Liver (tissue), 9 donors: ENCODE data around the gene RECQL5. TPM values are rescaled to one million over a fixed set of nuclear protein-coding genes. Genes with fewer than 3 reads are reported as not detected.

Experiments used
- DNase-seq: peaks from one replicate; pipeline ENCODE4 v3.0.0-alpha.2; 2017; ENCODE audit warnings: low spot score
- H3K27ac ChIP-seq, 2 donors: one replicate each; pipeline ENCODE4 v1.7.0; 2013; ENCODE audit warnings: inconsistent platforms in 2 of 2, low read length in 2 of 2, control low read depth in 1 of 2, low read depth in 1 of 2, mild to moderate bottlenecking in 1 of 2
- H3K27me3 ChIP-seq, 4 donors: one replicate each; pipeline versions ENCODE4 v1.6.1 to v1.7.0; 2013; ENCODE audit warnings: low read length in 3 of 4, inconsistent platforms in 1 of 4, mild to moderate bottlenecking in 1 of 4, moderate library complexity in 1 of 4; ENCODE audit not compliant: control insufficient read depth in 4 of 4, insufficient read depth in 4 of 4
- H3K36me3 ChIP-seq, 4 donors: one replicate each; pipeline versions ENCODE4 v1.6.1 to v1.7.0; 2013; ENCODE audit warnings: low read length in 3 of 4, mild to moderate bottlenecking in 3 of 4, low read depth in 1 of 4, moderate library complexity in 1 of 4; ENCODE audit not compliant: control insufficient read depth in 4 of 4, insufficient read depth in 3 of 4
- H3K4me1 ChIP-seq, 4 donors: one replicate each; pipeline versions ENCODE4 v1.6.1 to v1.7.0; 2013; ENCODE audit warnings: low read length in 3 of 4, mild to moderate bottlenecking in 3 of 4, moderate library complexity in 1 of 4; ENCODE audit not compliant: control insufficient read depth in 4 of 4, insufficient read depth in 4 of 4
- H3K4me3 ChIP-seq, 3 donors: one replicate each; pipeline versions ENCODE4 v1.6.1 to v1.7.0; 2013; ENCODE audit warnings: low read length in 3 of 3, control low read depth in 1 of 3, low read depth in 1 of 3, mild to moderate bottlenecking in 1 of 3
- H3K9ac ChIP-seq, 2 donors: one replicate each; pipeline ENCODE4 v1.7.0; 2013; ENCODE audit warnings: low read length in 2 of 2, mild to moderate bottlenecking in 2 of 2, moderate library complexity in 2 of 2, control low read depth in 1 of 2, low read depth in 1 of 2
- H3K9me3 ChIP-seq, 4 donors: one replicate each; pipeline versions ENCODE4 v1.6.1 to v1.7.0; 2013; ENCODE audit warnings: low read length in 3 of 4; ENCODE audit not compliant: control insufficient read depth in 4 of 4
- CTCF ChIP-seq: fragments of 150-350 bp; IDR thresholded peaks from 2 replicates; pipeline ENCODE4 v1.5.1; 2017; ENCODE audit warnings: improper control_type of control experiment, low read depth, low read length; ENCODE audit not compliant: missing input control
- EGR1 ChIP-seq, 2 donors: IDR thresholded peaks; 2 replicates each; pipeline ENCODE4 v1.6.1; 2016 to 2018; ENCODE audit warnings: antibody characterized with exemption in 2 of 2, low read depth in 2 of 2
- FOXA1 ChIP-seq: IDR thresholded peaks from 2 replicates; pipeline ENCODE4 v1.6.1; 2016; ENCODE audit warnings: antibody characterized with exemption
- FOXA2 ChIP-seq: IDR thresholded peaks from 2 replicates; pipeline ENCODE4 v1.6.1; 2016; ENCODE audit warnings: antibody characterized with exemption
- GABPA ChIP-seq, 2 donors: IDR thresholded peaks in 1 of 2; conservative IDR thresholded peaks in 1 of 2; 2 replicates each; pipeline ENCODE4 v1.6.1; 2016; ENCODE audit warnings: antibody characterized with exemption in 2 of 2, mild to moderate bottlenecking in 1 of 2, moderate library complexity in 1 of 2
- HNF4A ChIP-seq, 2 donors: conservative IDR thresholded peaks; 2 replicates each; pipeline ENCODE4 v1.6.1; 2016; ENCODE audit warnings: antibody characterized with exemption in 2 of 2, mild to moderate bottlenecking in 2 of 2
- HNF4G ChIP-seq: IDR thresholded peaks from 2 replicates; pipeline ENCODE4 v1.6.1; 2016; ENCODE audit warnings: antibody characterized with exemption
- JUND ChIP-seq, 2 donors: IDR thresholded peaks; 2 replicates each; pipeline ENCODE4 v1.6.1; 2016; ENCODE audit warnings: antibody characterized with exemption in 2 of 2
- MAX ChIP-seq: IDR thresholded peaks from 2 replicates; pipeline ENCODE4 v1.6.1; 2016; ENCODE audit warnings: antibody characterized with exemption
- NR2F2 ChIP-seq: IDR thresholded peaks from 2 replicates; pipeline ENCODE4 v1.6.1; 2016; ENCODE audit warnings: antibody characterized with exemption
- RAD21 ChIP-seq, 2 donors: IDR thresholded peaks; 2 replicates each; pipeline ENCODE4 v1.6.1; 2016; ENCODE audit warnings: antibody characterized with exemption in 2 of 2, mild to moderate bottlenecking in 2 of 2
- REST ChIP-seq: IDR thresholded peaks from 2 replicates; pipeline ENCODE4 v1.6.1; 2016; ENCODE audit warnings: antibody characterized with exemption, mild to moderate bottlenecking
- RXRA ChIP-seq, 2 donors: IDR thresholded peaks; 2 replicates each; pipeline ENCODE4 v1.6.1; 2017 to 2018; ENCODE audit warnings: antibody characterized with exemption in 2 of 2, mild to moderate bottlenecking in 1 of 2
- SP1 ChIP-seq: IDR thresholded peaks from 2 replicates; pipeline ENCODE4 v1.6.1; 2018; ENCODE audit warnings: antibody characterized with exemption, mild to moderate bottlenecking
- TAF1 ChIP-seq: conservative IDR thresholded peaks from 2 replicates; pipeline ENCODE4 v1.6.1; 2016; ENCODE audit warnings: antibody characterized with exemption, mild to moderate bottlenecking
- YY1 ChIP-seq: IDR thresholded peaks from 2 replicates; pipeline ENCODE4 v1.6.1; 2016; ENCODE audit warnings: antibody characterized with exemption, mild to moderate bottlenecking
- ZBTB33 ChIP-seq: IDR thresholded peaks from 2 replicates; pipeline ENCODE4 v1.6.1; 2016; ENCODE audit warnings: antibody characterized with exemption
- WGBS: extraction: QIAGEN DNeasy Blood & Tissue Kit; methylation state at CpG from one replicate; pipeline ENCODE4 v1.1.7; 2013; 5-methylcytosine and 5-hydroxymethylcytosine counted together
- polyA plus RNA-seq, 2 donors: library from polyadenylated mRNA; stranded (reverse) in 1 of 2; unstranded in 1 of 2; fragments of 200-250 nt in 1 of 2; fragments of >200 nt in 1 of 2; fragmentation: Nextera tagmentation in 1 of 2; extraction: Ambion mirVana in 1 of 2; gene quantifications; one replicate each; pipeline versions ENCODE4 v1.2.1 to v1.2.3, GENCODE V29; 2013 to 2015
- total RNA-seq, 2 donors: library from RNA; depleted of rRNA; stranded (reverse); fragments of >200 nt; gene quantifications; one replicate each; pipeline ENCODE4 v1.2.3, GENCODE V29; 2014
- TF ChIP-seq, protein P1 (sequence below): IDR thresholded peaks from 2 replicates; pipeline ENCODE4 v1.6.1; 2016; ENCODE audit warnings: antibody characterized with exemption
- donor health status: healthy.
- donor health status: healthy.
- donor health status: healthy.
- donor health status: healthy.
- donor health status: healthy.

RECQL5 gene
- total and polyA plus RNA-seq, 4 donors: 8.3 to 15.1 (median 11.5) TPM

DNA sequence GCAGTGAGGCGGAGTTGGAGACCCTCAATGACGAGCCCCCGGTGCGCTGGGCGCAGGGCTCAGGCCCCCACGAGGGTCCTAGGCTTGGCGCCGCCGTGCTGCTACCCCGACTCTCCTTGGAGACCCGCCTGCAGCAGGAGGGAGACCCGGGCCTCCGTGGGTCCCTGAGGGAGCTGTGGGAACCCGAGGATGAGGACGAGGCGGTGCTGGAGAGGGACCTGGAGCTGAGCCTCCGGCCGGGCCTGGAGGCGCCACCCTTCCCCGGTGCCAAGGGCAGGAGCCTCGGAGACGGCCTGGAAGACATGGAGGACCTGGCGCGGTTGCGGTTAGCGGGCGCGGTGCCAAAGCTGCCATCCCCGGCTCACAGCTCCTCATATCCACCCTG is 77.0 kb downstream of the RECQL5 start:
- WGBS: 72% methylated on average over 29 of the region's 29 CpGs
- H3K27ac ChIP-seq: no peak overlapping the region
- TF ChIP-seq CTCF (peak; percentile 3), YY1 (no peak)
- TF ChIP-seq, protein P1, sequence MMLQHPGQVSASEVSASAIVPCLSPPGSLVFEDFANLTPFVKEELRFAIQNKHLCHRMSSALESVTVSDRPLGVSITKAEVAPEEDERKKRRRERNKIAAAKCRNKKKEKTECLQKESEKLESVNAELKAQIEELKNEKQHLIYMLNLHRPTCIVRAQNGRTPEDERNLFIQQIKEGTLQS: no peak
- no peaks in the 10 kb centered on the region for H3K27me3 ChIP-seq
- peak overlapping the region in 2 of 3 donors; percentile 60 to 62 for H3K4me3 ChIP-seq
- H3K9ac ChIP-seq: no peak overlapping the region
- peaks cover 0 to 1% (median 0%) of the 10 kb centered on the region in 4 donors for H3K36me3 ChIP-seq
- H3K9me3 ChIP-seq: no peaks in the 10 kb centered on the region
- no peak for DNase-seq
- H3K4me1 ChIP-seq: peaks cover 3 to 13% (median 8%) of the 10 kb centered on the region in 4 donors

DNA sequence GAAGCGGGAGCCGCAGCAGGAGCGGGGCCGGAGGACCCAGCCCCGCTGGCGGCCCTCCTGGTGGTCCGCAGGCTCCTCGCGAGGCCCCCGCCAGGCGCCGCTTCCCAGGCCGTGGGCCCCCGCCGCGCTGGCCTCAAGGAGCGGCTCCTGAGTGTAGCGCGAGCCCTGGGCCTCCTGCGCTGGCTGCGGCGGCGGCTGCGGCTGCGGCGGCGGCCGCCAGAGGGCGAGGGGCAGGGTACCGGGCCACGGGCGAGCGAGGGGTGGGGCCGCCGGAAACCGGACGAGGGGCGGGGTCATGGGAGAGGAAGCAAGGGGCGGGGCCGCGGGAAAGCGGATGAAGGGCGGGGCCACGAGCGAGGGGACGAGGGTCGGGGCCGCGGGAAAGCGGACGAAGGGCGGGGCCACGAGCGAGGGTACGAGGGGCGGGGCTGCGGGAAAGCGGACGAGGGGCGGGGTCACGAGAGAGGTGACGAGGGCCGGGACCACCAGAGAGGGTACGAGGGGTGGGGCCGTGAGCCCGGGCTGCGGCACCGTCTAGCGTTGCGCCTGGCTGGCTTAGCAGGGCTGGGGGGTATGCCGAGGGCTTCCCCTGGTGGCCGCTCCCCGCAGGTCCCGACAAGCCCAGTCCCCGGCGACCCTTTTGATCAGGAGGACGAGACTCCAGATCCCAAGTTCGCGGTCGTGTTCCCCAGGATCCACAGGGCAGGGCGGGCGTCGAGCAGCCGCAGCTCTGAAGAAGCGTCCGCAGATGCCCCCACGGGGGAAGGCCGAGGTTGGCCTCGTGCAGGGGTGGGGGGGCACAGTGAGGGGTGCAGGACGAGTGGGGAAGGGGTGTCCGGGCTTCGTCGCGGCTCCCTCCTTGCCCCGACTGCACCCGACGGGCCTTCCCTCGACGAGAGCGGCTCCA is 77.7 kb downstream of the RECQL5 start:
- H3K9ac ChIP-seq: peak overlapping the region in 1 of 2 donors; percentile 38
- TF ChIP-seq EGR1 (IDR thresholded peaks at IDR 0.05; ENCODE audit: low read depth in 2 of 2) (no peak), NR2F2 (no peak), FOXA1 (no peak), FOXA2 (no peak), JUND (IDR thresholded peaks at IDR 0.05) (no peak), RAD21 (IDR thresholded peaks at IDR 0.05) (peak in 1 of 2 donors; percentile 19), HNF4G (no peak), ZBTB33 (no peak), TAF1 (no peak), SP1 (no peak), HNF4A (conservative IDR thresholded peaks at IDR 0.05) (no peak), MAX (no peak), YY1 (no peak), RXRA (IDR thresholded peaks at IDR 0.05) (no peak), REST (no peak), CTCF (peak; percentile 73), GABPA (IDR thresholded peaks at IDR 0.05 in 1 of 2, conservative IDR thresholded peaks at IDR 0.05 in 1 of 2) (peak in 1 of 2 donors; percentile 81)
- TF ChIP-seq, protein P1: no peak
- 11% methylated on average over 100 of the region's 100 CpGs for WGBS

More for the DNA sequence above, 77.7 kb downstream of the RECQL5 start:
- no peaks in the 10 kb centered on the region for H3K27me3 ChIP-seq
- H3K4me1 ChIP-seq: peaks cover 3 to 13% (median 8%) of the 10 kb centered on the region in 4 donors
- H3K36me3 ChIP-seq: peaks cover 0 to 1% (median 0%) of the 10 kb centered on the region in 4 donors
- peak overlapping the region; percentile 60 to 79 (median 62) for H3K4me3 ChIP-seq
- peak overlapping the region; percentile 86 to 90 for H3K27ac ChIP-seq
- DNase-seq: peak; percentile 99
- no peaks in the 10 kb centered on the region for H3K9me3 ChIP-seq
